ENCODE results near the gene FXYD7.

The FXYD7 gene

GRCh38 chr19:35143818-35144217 lies 763 bp downstream of the FXYD7 start:
- DNase-seq (ENCODE audit: extremely low spot score), result no peak
- POLR2A ChIA-PET, result no interaction called here
- CTCF ChIA-PET, result interaction anchor here (0.8 kb wide), 1 partner anchor 79 kb away, joined by 3 read pairs; no protein-coding TSS in a partner anchor
- no peak for TF ChIP-seq CTCF (IDR thresholded peaks at IDR 0.05; ENCODE audit: control extremely low read depth, extremely low read depth, low read depth, missing control alignments)

- DNase-seq (ENCODE audit: extremely low spot score), result no peak
- no peak for TF ChIP-seq CTCF (IDR thresholded peaks at IDR 0.05; ENCODE audit: control extremely low read depth, extremely low read depth, low read depth, missing control alignments)
- ChIA-PET POLR2A (no interaction called here), CTCF (interaction anchor here (0.8 kb wide), 1 partner anchor 78 kb away, joined by 3 read pairs; no protein-coding TSS in a partner anchor)
These were observed 1.2 kb downstream of the FXYD7 start for GRCh38 chr19:35144259-35144599.

- ChIA-PET CTCF (interaction anchor here (1.3 to 5.0 kb wide), 2 partner anchors 9 kb away, joined by 5 to 39 read pairs; partner anchors contain the start of genes FXYD5 and LGI4), POLR2A (no interaction called here)
- no peak for DNase-seq (ENCODE audit: extremely low spot score)
- TF ChIP-seq CTCF (IDR thresholded peaks at IDR 0.05; ENCODE audit: control extremely low read depth, extremely low read depth, low read depth, missing control alignments), result no peak
These were observed 1.8 kb downstream of the FXYD7 start for GRCh38 chr19:35144600-35145436.

GRCh38 chr19:35146746-35147459 lies 3.8 kb downstream of the FXYD7 start:
- ChIA-PET CTCF (interaction anchor here (1.3 to 5.0 kb wide), 3 partner anchors 11 to 102 kb away, joined by 3 to 39 read pairs (median 3); partner anchors contain the start of gene LGI4), POLR2A (no interaction called here)
- DNase-seq (ENCODE audit: extremely low spot score), result no peak
- TF ChIP-seq CTCF (IDR thresholded peaks at IDR 0.05; ENCODE audit: control extremely low read depth, extremely low read depth, low read depth, missing control alignments), result no peak

GRCh38 chr19:35149463-35149862 lies 6.4 kb downstream of the FXYD7 start:
- no peak for TF ChIP-seq CTCF (IDR thresholded peaks at IDR 0.05; ENCODE audit: control extremely low read depth, extremely low read depth, low read depth, missing control alignments)
- ChIA-PET CTCF (interaction anchor here (1.4 to 5.0 kb wide), 4 partner anchors 8 to 105 kb away, joined by 4 to 39 read pairs (median 10); partner anchors contain the start of genes FXYD7 and LGI4), POLR2A (no interaction called here)
- DNase-seq (ENCODE audit: extremely low spot score), result no peak

GRCh38 chr19:35150445-35150844 lies 7.4 kb downstream of the FXYD7 start:
- DNase-seq (ENCODE audit: extremely low spot score), result no peak
- no peak for TF ChIP-seq CTCF (IDR thresholded peaks at IDR 0.05; ENCODE audit: control extremely low read depth, extremely low read depth, low read depth, missing control alignments)
- CTCF ChIA-PET, result interaction anchor here (1.4 to 3.1 kb wide), 2 partner anchors 8 to 32 kb away, joined by 4 to 16 read pairs; partner anchors contain the start of gene FXYD7
- POLR2A ChIA-PET, result no interaction called here

Measured in GM10248 (cell line).